SK-MEL-5 (cell line): ENCODE results near the gene MTX1. TPM values are rescaled to one million over a fixed set of nuclear protein-coding genes. Genes with fewer than 3 reads are reported as not detected.
"Not testable (repeated sequence)": the region's sequence is repeated elsewhere in the genome, so short reads cannot be mapped to it uniquely, and the experiment has no call there.

Experiments used
- DNase-seq: peaks from one replicate; pipeline ENCODE4 v3.0.0-alpha.2; 2016; ENCODE audit warnings: low read depth, low spot score
- in situ Hi-C: cut with HindIII; loops from 2 replicates; pipeline ENCODE4 v1.10.0; 2016; ENCODE audit warnings: low sequenced_read_pairs, high pct_unique_total_duplicates, low pct_unique_long_range_greater_than_20kb
- polyA plus RNA-seq, 2 experiments: library from polyadenylated mRNA; depleted of rRNA; stranded (reverse); fragments of >200 nt; gene quantifications; 2 replicates each; pipeline ENCODE4 v1.2.3, GENCODE V29; 2015
- total RNA-seq: library from RNA; depleted of rRNA; stranded (reverse); fragments of >200 nt; shearing (Covaris generic); gene quantifications from 2 replicates; pipeline ENCODE4 v1.2.3, GENCODE V29; 2014; rRNA removed

MTX1 gene, protein sequence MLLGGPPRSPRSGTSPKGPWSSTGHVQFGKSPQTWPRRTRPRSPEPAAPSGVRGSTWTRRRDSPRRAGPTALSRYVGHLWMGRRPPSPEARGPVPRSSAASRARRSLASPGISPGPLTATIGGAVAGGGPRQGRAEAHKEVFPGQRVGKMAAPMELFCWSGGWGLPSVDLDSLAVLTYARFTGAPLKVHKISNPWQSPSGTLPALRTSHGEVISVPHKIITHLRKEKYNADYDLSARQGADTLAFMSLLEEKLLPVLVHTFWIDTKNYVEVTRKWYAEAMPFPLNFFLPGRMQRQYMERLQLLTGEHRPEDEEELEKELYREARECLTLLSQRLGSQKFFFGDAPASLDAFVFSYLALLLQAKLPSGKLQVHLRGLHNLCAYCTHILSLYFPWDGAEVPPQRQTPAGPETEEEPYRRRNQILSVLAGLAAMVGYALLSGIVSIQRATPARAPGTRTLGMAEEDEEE
- total RNA-seq = 128 and 140 TPM in 2 replicates
- 103 and 134 TPM in 2 replicates for polyA plus RNA-seq (2015; cell fraction: cytosol; rRNA removed)
- 89.4 and 96.7 TPM in 2 replicates for polyA plus RNA-seq (2015; cell fraction: nucleus; rRNA removed)

- in situ Hi-C loops = no loop called here
- DNase-seq = peak; percentile 87
These were observed at the start of gene MTX1 for GRCh38 chr1:155208541-155209311. Gene MTX1, plus strand, starts transcription at chr1:155208695. Its CDS starts 110 bp downstream, at chr1:155208805.

GRCh38 chr1:155158991-155159390 lies 49.5 kb upstream of the MTX1 start:
- DNase-seq = no peak

GRCh38 chr1:155160128-155160527 lies 48.4 kb upstream of the MTX1 start:
- in situ Hi-C loops = no loop called here
- DNase-seq = no peak

More at GRCh38 chr1:155158991-155159390, 49.5 kb upstream of the MTX1 start:
- in situ Hi-C loops = no loop called here

GRCh38 chr1:155162631-155163030 lies 45.9 kb upstream of the MTX1 start:
- DNase-seq, in situ Hi-C loops: not testable (repeated sequence)

DNA sequence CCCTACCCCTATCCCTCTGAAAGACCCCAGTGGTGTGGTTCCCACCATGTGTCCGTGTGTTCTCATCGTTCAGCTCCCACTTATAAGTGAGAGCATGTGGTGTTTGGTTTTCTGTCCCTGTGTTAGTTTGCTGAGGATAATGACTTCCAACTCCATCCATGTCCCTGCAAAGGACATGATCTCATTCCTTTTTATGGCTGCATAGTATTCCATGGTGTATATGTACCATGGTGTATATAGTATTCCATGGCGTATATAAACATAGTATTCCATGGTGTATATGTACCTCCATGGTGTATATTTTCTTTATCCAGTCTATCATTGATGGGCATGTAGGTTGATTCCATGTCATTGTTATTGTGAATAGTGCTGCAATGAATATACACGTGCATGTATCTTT lies 44.7 kb upstream of the MTX1 start:
- DNase-seq, in situ Hi-C loops: not testable (repeated sequence)

DNA sequence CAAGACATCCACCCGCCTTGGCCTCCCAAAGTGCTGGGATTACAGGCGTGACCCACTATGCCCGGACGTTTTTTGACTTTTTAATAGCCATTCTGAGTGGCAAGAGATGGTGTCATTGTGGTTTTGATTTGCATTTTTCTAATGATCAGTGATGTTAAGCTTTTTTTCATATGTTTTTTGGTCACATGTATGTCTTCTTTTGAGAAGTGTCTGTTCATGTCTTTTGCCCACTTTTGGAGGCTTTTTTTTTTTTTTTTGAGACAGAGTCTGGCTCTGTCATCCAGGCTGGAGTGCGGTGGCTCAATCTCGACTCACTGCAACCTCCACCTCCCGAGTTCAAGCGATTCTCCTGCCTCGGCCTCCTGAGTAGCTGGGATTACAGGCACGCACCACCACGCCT lies 43.9 kb upstream of the MTX1 start:
- in situ Hi-C loops, DNase-seq: not testable (repeated sequence)

GRCh38 chr1:155166051-155166470 lies 42.4 kb upstream of the MTX1 start:
- DNase-seq = no peak
- in situ Hi-C loops = no loop called here

DNA sequence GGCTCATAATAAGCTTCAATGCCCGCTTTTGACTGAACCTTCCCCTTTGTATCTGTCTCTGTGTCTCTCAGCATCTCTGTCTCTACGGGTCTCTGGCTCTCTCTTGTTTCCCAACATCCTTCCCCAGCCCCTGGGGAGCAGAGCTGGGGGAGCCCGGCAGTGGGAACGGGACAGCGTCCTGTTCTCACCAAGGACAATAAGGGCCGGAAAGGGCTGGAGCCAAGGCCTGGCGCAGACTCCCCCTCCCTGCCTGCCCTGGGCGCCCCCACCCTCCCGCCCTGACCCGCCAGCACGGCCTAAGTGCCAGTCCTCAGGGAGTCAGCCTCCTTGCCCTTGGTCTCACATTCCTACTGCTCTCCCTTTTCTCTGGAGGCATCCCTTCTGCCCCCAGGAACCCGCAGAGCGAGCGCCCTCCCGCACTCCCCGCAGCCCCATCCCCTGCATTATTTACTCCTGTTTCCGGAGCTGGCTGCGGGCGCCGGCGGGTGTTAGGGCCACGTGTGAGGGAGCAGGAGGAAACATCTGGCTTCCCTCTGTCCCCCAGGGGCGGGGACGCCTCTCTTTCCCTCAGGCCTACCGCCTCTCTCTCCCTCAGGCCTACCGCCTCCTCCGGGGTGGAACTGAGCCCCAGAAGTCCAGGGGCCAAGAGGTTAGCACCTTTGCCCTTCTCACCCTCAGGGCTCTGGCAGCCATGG lies 41.9 kb upstream of the MTX1 start:
- in situ Hi-C loops = no loop called here

DNA sequence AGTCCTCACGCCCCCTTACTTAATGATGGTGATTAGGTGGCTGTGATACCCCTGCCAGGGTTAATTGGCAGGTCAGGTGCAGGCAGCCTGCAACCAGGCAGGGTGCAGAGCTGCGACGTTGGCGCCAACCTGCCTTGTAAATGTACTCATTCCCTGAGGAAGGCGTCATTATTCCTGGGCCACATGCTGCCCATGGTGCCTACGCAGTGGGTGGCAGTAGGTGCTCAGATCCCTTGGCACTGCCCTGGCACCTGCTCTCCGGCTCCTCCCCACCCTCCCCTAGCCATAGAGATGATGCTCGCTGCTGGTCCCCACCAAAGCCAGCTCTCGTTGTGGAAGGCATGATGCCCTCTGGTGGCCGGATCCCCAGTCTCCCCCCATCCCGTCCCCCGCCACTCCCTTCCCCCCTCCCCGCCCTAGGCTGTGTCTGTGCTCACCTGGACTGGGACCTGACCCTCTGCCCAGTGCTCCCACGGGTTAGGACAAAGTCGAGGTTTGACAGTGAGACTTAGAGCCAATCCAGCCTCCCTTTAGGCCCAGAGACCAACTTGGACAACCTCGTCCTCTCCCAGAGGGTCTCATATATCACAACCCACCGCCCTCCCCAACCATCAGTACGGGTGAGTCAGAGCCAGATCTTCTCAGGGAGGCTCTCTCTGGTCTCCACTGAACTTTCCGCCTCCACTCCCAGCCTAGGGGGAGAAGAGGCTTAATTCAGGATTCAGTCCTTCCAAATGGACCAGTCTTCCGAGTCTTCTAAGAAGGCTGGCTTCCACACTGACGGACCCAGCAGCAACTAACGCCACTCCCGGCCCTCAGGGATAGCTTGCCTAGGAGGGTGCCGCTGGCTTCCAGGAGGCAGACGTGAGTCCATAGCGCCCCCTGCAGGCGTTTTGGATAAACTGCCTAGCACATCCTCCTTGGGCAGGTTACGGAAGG lies 41.1 kb upstream of the MTX1 start:
- in situ Hi-C loops = no loop called here
- peak; percentile 92 for DNase-seq

More for the DNA sequence above, 41.9 kb upstream of the MTX1 start:
- DNase-seq = no peak

DNA sequence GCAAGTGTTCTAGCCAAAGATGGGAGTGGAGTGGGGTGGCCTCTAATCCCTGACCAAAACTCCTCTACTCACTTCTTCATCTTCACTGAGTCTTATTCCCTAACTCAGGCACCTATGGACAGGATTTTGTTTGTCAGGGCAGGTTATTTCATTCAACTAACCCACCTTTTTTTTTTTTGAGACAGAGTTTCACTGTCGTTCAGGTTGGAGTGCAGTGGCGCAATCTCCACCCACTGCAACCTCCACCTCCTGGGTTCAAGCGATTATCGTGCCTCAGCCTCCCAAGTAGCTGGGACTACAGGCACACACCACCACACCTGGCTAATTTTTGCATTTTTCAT lies 40.4 kb upstream of the MTX1 start:
- DNase-seq, in situ Hi-C loops: not testable (repeated sequence)

- DNase-seq = no peak
- in situ Hi-C loops = no loop called here
These were observed 39.9 kb upstream of the MTX1 start for GRCh38 chr1:155168456-155169210.

DNA sequence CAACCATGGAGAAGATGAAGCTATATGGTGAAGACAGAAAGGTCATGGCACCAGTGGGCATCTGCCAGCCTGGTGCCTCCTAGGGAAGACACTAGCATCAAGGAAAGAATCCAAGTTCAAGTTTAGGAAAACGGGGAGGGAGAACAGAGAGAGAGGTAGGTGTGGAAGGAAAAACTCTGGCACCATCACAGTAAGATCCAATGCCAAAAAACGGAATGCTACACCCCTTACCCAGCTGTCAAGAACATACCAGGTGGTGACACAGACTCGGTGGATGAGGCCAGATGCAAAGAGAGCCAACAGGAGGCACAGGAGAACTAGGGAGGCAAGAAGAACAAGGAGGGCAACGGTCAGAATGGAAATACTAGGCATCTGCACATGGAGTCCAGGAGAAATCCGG lies 39.0 kb upstream of the MTX1 start:
- in situ Hi-C loops = no loop called here
- DNase-seq = no peak

- no peak for DNase-seq
- in situ Hi-C loops = no loop called here
These were observed 38.3 kb upstream of the MTX1 start for GRCh38 chr1:155170101-155170785.

- DNase-seq = no peak
- in situ Hi-C loops = no loop called here
These were observed 37.7 kb upstream of the MTX1 start for GRCh38 chr1:155170806-155171205.

GRCh38 chr1:155171836-155172731 lies 36.4 kb upstream of the MTX1 start:
- in situ Hi-C loops = no loop called here
- DNase-seq = no peak
